HG03521 (cell line): Measurements from ENCODE around the gene HOXA6.

Experiments used
- ATAC-seq: cut with Tn5 transposase; IDR thresholded peaks from one replicate; pipeline ENCODE4 v1.9.1; 2021; ENCODE audit warnings: mild to moderate bottlenecking, moderate library complexity; ENCODE audit not compliant: unreplicated experiment

HOXA6 gene

DNA sequence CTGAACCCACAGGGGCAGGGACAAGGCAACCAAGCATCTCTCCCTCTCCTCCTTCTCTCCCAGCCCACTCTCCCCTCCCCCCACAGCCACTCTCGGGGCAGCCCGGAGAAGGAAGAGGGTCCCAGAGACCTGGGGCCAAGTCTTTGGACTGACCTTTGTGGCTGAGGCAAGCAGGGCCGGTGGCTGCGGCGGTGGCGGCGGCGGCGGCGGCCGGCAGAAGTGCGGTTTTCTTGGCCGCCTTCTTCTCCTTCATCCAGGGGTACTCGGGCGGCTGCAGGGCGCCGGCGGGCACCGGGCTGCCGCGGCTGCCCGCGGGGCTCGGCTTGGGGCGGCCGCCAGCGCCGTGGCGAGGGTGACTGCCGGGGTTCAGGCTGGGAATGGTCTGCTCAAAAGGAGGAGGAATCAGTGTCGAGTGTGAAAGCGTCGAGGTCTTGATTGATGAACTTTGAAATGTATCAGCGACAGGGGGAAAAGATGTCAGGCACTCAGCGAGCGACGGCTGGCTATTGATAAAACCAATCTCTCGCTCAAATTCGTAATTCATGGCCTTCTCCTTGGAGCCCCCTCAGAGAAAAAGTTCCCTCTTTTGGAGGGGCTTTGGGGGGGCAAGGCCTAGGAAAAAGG is 45.5 kb downstream of the HOXA6 start:
- no peak for ATAC-seq

DNA sequence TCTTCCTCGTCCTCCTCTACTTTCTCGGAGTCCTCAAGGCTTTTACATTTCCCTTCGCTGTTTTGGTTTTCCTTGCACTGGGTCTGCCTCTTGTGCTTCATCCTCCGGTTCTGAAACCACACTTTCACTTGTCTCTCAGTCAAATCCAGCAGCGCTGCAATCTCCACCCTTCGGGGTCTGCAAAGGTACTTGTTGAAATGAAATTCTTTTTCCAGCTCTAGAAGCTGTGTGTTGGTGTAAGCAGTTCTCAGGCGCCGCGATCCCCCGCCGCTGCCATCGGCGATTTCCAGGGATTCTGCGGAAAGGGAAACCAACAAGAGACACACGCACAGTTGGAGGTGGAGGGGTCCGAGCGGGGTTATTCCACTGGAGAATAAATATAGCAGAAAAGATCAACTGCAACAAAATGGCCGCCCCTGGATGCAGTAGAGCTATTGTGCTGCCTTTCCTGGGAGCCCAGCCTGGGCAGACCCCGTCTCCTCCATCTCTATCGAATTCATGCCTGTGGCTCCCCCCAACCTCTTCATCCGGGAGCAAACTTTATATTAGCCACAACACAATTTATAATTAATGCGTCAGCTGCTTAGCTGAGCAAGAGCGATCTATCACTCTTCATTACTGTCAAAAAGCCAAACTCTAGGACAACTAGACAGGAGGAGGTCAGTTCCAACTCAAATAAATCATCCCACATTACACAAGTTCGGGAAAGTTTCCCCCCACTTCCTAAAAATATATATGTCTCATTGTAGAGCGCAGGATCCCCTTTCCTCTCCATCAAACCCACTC is 46.2 kb downstream of the HOXA6 start:
- no peak for ATAC-seq

DNA sequence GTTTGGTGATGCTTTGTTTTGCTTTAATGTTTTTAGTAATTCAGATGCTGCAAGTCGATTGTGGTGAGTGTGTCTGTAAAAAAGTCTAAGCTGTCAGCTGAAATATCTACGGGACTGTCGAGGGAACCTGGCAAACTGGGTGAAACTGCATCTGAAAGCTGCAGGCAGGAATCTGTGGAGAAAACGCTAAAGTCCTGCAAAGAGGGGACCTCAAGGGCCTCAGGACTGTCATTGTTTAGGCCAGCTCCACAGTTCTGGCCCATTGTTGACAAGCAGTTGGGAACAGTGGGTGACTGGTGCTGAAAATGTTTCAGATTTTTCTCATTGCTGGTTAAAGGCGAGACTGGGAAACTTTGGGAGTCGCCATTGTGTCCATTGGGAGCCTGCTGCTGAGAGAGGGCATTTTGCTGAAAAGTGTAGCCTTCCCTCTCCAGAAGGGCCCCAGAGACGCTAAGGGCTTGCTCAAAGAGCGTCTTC is 46.8 kb downstream of the HOXA6 start:
- no peak for ATAC-seq

- ATAC-seq, result no peak
These were observed 47.9 kb downstream of the HOXA6 start for GRCh38 chr7:27099453-27100370.

- ATAC-seq, result no peak
These were observed 48.8 kb downstream of the HOXA6 start for GRCh38 chr7:27098578-27099451.

- no peak for ATAC-seq
These were observed 49.6 kb downstream of the HOXA6 start for GRCh38 chr7:27097686-27098577.

DNA sequence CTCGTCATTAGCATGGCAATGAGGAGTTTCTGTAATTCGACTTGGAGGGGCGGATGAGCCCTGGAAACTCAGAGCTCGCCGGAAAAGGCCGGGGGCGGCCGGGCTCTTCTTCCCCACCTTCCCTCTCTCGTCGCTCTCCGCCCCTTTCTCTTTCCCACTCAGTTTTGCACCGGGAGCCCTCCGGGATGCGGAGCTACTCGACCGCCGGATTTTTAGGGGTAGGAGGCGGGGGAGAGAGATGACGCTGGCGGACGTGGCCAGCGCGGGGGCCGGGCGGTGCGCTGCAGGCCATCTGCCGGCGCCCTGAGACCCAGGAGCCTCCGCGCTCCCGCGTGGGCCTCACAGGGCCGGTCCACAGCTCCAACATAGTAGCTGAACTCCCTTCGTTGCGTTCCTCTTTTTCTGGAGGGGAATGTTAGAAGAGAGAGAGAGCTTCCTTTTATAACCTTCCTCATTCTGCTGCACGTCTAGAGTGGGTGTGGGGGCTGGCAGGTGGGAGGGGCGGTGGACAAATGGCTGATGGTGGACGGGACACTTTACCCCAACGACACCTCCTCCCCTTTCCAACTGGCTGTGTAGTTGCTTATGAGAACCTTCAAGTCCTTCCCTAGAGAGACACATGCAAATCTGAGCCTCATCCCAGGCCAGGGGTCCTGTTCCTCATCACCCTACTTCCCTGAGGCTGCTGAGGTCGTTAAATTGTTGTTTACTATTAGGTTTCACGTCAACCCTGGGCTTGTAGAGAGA is 50.6 kb downstream of the HOXA6 start:
- no peak for ATAC-seq

- ATAC-seq, result peak; percentile 88
These were observed 51.4 kb downstream of the HOXA6 start, which contains the start of gene HOXA1 for GRCh38 chr7:27095897-27096767. Gene HOXA1 (minus strand): TSS chr7:27096000. CDS start chr7:27095912, 88 bp downstream.
